ENCODE results near the gene ZSCAN5B. TPM values are rescaled to one million over a fixed set of nuclear protein-coding genes. Genes with fewer than 3 reads are reported as not detected.
A peak's percentile ranks its signal among the peaks of the same experiment; 100 is the strongest.
"Not testable (repeated sequence)": the region's sequence is repeated elsewhere in the genome, so short reads cannot be mapped to it uniquely, and the experiment has no call there.

Gene ZSCAN5B
- not detected for total RNA-seq
- polyA plus RNA-seq = not detected
- long read RNA-seq, donor 1 = 0 reads
- long read RNA-seq, donor 2 = 0 reads
- long read RNA-seq, donor 3 = 0 reads
- long read RNA-seq, donor 4 = 0 reads

- intact Hi-C loops (cut with DNase I); H3K4me3 ChIP-seq (ENCODE audit: low read length); H3K4me1 ChIP-seq (ENCODE audit: control insufficient read depth, insufficient read depth, low read length); DNase-seq; H3K27ac ChIP-seq (ENCODE audit: low read length); H3K27me3 ChIP-seq (ENCODE audit: control insufficient read depth, insufficient read depth); H3K9me3 ChIP-seq (ENCODE audit: control insufficient read depth, low read length); ATAC-seq: not testable (repeated sequence)
- 89% methylated on average over 23 of the region's 23 CpGs for WGBS
Observed at GRCh38 chr19:56197646-56198045, at the start of gene ZSCAN5B. ZSCAN5B (minus strand) TSS chr19:56197783; CDS start chr19:56193052, 4,731 bp downstream.

- H3K4me3 ChIP-seq (ENCODE audit: low read length); H3K9me3 ChIP-seq (ENCODE audit: control insufficient read depth, low read length); H3K27me3 ChIP-seq (ENCODE audit: control insufficient read depth, insufficient read depth); intact Hi-C loops (cut with DNase I); ATAC-seq; H3K27ac ChIP-seq (ENCODE audit: low read length); H3K4me1 ChIP-seq (ENCODE audit: control insufficient read depth, insufficient read depth, low read length); DNase-seq: not testable (repeated sequence)
- 66% methylated on average over 4 of the region's 4 CpGs for WGBS
Observed at GRCh38 chr19:56245764-56246163, 48.2 kb upstream of the ZSCAN5B start.

DNA sequence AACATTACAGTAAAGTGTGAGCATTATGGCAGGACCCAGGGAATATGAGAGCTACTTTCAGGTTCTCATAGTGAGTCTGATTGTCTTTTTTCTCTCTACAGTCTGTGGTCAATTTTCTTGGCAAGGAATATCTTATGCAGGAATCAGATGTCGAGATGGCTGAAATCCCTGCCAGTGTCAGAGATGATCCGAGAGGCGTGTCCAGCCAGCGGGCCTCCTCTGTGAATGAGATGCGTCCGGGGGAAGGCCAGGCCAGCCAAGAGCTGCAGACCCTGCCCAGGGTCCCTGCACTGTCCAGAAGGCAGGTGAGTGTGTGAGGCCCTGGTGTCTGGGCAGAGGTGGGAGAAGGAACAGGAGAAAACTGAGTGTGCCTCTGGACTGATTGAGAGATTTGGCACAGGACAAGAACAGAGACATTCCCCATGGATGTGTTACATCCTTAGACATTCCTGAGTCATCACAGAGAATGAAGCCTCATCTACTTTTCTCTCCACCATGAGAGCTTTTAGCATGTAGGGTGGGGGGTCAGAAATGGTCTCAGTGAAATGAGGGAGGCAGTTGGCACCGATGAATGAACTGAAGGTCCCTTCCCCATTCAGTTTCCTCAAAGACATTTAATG lies 47.6 kb upstream of the ZSCAN5B start:
- no peak overlapping the region for H3K4me3 ChIP-seq (ENCODE audit: low read length)
- H3K27me3 ChIP-seq (ENCODE audit: control insufficient read depth, insufficient read depth) = no peaks in the 10 kb centered on the region
- no peaks in the 10 kb centered on the region for H3K9me3 ChIP-seq (ENCODE audit: control insufficient read depth, low read length)
- no peak overlapping the region for H3K27ac ChIP-seq (ENCODE audit: low read length)
- intact Hi-C loops (cut with DNase I) = no loop called here
- H3K4me1 ChIP-seq (ENCODE audit: control insufficient read depth, insufficient read depth, low read length) = no peaks in the 10 kb centered on the region
- no peak for ATAC-seq
- WGBS = 89% methylated on average over 7 of the region's 7 CpGs
- DNase-seq = no peak

DNA sequence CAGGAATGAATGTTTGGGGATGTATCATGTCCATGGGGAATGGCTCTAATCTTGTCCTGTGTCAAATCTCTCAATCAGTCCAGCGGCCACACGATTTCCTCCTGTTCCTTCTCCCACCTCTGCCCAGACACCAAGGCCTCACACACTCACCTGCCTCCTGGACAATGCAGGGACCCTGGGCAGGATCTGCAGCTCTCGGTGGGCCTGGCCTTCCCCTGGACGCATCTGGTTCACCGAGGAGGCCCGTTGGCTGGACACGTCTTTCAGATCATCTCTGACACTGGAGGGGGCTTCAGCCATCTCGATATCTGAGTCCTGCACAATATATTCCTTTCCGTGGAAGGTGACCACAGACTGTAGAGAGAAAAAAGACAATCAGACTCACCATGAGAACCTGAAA lies 25.9 kb upstream of the ZSCAN5B start:
- WGBS = 89% methylated on average over 9 of the region's 9 CpGs
- Histone ChIP-seq H3K4me3 (ENCODE audit: low read length) (no peak overlapping the region), H3K9me3 (ENCODE audit: control insufficient read depth, low read length) (no peaks in the 10 kb centered on the region), H3K4me1 (ENCODE audit: control insufficient read depth, insufficient read depth, low read length) (no peaks in the 10 kb centered on the region), H3K27me3 (ENCODE audit: control insufficient read depth, insufficient read depth) (no peaks in the 10 kb centered on the region), H3K27ac (ENCODE audit: low read length) (no peak overlapping the region)
- DNase-seq (no peak), ATAC-seq (no peak)
- intact Hi-C loops (cut with DNase I) = no loop called here

- DNase-seq (no peak), ATAC-seq (no peak)
- Histone ChIP-seq H3K27me3 (ENCODE audit: control insufficient read depth, insufficient read depth) (no peaks in the 10 kb centered on the region), H3K4me3 (ENCODE audit: low read length) (no peak overlapping the region), H3K9me3 (ENCODE audit: control insufficient read depth, low read length) (no peaks in the 10 kb centered on the region), H3K4me1 (ENCODE audit: control insufficient read depth, insufficient read depth, low read length) (no peaks in the 10 kb centered on the region), H3K27ac (ENCODE audit: low read length) (no peak overlapping the region)
- 79% methylated on average over 6 of the region's 6 CpGs for WGBS
- intact Hi-C loops (cut with DNase I) = no loop called here
Observed at GRCh38 chr19:56222901-56223300, 25.3 kb upstream of the ZSCAN5B start.

- intact Hi-C loops (cut with DNase I) = no loop called here
- no peaks in the 10 kb centered on the region for H3K9me3 ChIP-seq (ENCODE audit: control insufficient read depth, low read length)
- no peaks in the 10 kb centered on the region for H3K4me1 ChIP-seq (ENCODE audit: control insufficient read depth, insufficient read depth, low read length)
- WGBS = 91% methylated on average over 14 of the region's 14 CpGs
- no peak overlapping the region for H3K27ac ChIP-seq (ENCODE audit: low read length)
- ATAC-seq (no peak), DNase-seq (no peak)
- no peaks in the 10 kb centered on the region for H3K27me3 ChIP-seq (ENCODE audit: control insufficient read depth, insufficient read depth)
- no peak overlapping the region for H3K4me3 ChIP-seq (ENCODE audit: low read length)
Observed at GRCh38 chr19:56221851-56222250, 24.3 kb upstream of the ZSCAN5B start.

DNA sequence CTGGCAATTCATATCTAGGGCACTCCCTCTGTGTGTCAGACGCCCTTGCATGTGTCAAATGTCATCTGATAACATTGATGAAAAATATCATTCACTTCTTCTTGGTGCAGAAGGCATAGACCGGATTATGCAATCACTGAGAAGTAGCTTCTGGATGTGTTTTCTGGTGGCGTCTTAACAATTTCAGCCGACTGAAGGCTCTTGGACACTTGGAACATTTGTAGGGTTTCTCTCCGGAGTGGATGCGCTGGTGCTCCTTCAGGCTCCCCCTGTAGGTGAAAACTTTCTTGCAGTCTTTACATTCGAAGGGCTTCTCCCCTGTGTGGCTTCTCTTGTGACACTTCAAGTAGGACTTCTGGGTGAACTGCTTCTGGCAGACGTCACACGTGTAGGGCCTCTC lies 23.9 kb upstream of the ZSCAN5B start:
- H3K4me3 ChIP-seq (ENCODE audit: low read length); H3K27me3 ChIP-seq (ENCODE audit: control insufficient read depth, insufficient read depth); DNase-seq; H3K27ac ChIP-seq (ENCODE audit: low read length); intact Hi-C loops (cut with DNase I); H3K9me3 ChIP-seq (ENCODE audit: control insufficient read depth, low read length); ATAC-seq; H3K4me1 ChIP-seq (ENCODE audit: control insufficient read depth, insufficient read depth, low read length): not testable (repeated sequence)
- WGBS = 53% methylated on average over 9 of the region's 9 CpGs

DNA sequence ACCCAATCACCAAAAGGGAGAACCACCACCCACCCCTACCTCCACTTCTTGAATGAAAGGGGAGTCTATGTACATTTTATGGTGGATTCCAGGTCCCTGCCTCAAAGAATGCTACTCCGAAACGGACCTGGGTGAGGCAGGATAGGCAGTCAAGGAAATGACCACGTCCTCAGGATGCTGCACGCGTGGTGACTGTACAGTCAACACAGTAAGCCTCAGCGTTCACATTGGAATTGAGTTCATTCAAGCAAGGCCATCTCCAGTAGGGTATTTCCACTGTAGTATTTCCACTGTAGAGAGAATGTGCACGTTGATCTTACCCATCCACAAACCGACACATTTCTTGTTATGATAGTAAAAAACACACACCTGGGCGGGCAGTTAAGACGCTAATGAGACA lies 21.4 kb upstream of the ZSCAN5B start:
- Histone ChIP-seq H3K4me3 (ENCODE audit: low read length) (no peak overlapping the region), H3K27me3 (ENCODE audit: control insufficient read depth, insufficient read depth) (no peaks in the 10 kb centered on the region), H3K27ac (ENCODE audit: low read length) (no peak overlapping the region), H3K9me3 (ENCODE audit: control insufficient read depth, low read length) (no peaks in the 10 kb centered on the region), H3K4me1 (ENCODE audit: control insufficient read depth, insufficient read depth, low read length) (no peaks in the 10 kb centered on the region)
- intact Hi-C loops (cut with DNase I) = no loop called here
- DNase-seq (no peak), ATAC-seq (no peak)
- 84% methylated on average over 10 of the region's 10 CpGs for WGBS

GRCh38 chr19:56217039-56217949 lies 19.7 kb upstream of the ZSCAN5B start:
- DNase-seq (peak; percentile 34 to 73 (median 60)), ATAC-seq (peak; percentile 52 to 67)
- 6% methylated on average over 79 of the region's 79 CpGs for WGBS
- peak overlapping the region; percentile 26 for H3K4me3 ChIP-seq (ENCODE audit: low read length)
- no peak overlapping the region for H3K27ac ChIP-seq (ENCODE audit: low read length)
- intact Hi-C loops (cut with DNase I) = no loop called here
- no peaks in the 10 kb centered on the region for H3K4me1 ChIP-seq (ENCODE audit: control insufficient read depth, insufficient read depth, low read length)
- no peaks in the 10 kb centered on the region for H3K9me3 ChIP-seq (ENCODE audit: control insufficient read depth, low read length)
- H3K27me3 ChIP-seq (ENCODE audit: control insufficient read depth, insufficient read depth) = no peaks in the 10 kb centered on the region

- Histone ChIP-seq H3K4me3 (ENCODE audit: low read length) (no peak overlapping the region), H3K4me1 (ENCODE audit: control insufficient read depth, insufficient read depth, low read length) (no peaks in the 10 kb centered on the region), H3K9me3 (ENCODE audit: control insufficient read depth, low read length) (no peaks in the 10 kb centered on the region), H3K27me3 (ENCODE audit: control insufficient read depth, insufficient read depth) (no peaks in the 10 kb centered on the region), H3K27ac (ENCODE audit: low read length) (no peak overlapping the region)
- intact Hi-C loops (cut with DNase I) = no loop called here
- 64% methylated on average over 4 of the region's 4 CpGs for WGBS
- no peak for DNase-seq
- no peak for ATAC-seq
Observed at GRCh38 chr19:56211718-56212117, 14.1 kb upstream of the ZSCAN5B start.

DNA sequence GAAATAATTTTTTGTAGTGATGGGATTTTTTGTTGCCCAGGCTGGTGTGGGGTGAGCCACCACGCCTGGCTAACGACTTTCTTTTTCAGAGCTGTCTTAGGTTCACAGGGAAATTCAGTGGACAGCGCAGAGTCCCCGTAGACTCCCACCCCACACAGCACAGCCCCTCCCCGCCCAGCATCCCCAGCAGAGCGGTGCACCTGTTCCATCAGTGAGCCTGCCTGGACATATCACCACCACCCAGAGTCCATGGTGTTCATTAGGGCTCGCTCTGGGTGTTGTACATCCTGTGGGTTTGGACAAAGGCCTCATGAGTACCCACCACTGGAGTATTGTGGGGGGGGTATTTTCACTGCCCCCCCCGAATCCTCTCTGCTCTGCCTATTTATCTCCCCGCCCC lies 12.5 kb upstream of the ZSCAN5B start:
- H3K9me3 ChIP-seq (ENCODE audit: control insufficient read depth, low read length); DNase-seq; intact Hi-C loops (cut with DNase I); H3K27me3 ChIP-seq (ENCODE audit: control insufficient read depth, insufficient read depth); H3K27ac ChIP-seq (ENCODE audit: low read length); ATAC-seq; H3K4me3 ChIP-seq (ENCODE audit: low read length); H3K4me1 ChIP-seq (ENCODE audit: control insufficient read depth, insufficient read depth, low read length): not testable (repeated sequence)
- 90% methylated on average over 9 of the region's 9 CpGs for WGBS
